ENCODE measurements around the gene TMEM213. TPM values are rescaled to one million over a fixed set of nuclear protein-coding genes. Genes with fewer than 3 reads are reported as not detected.

Gene TMEM213
- total and polyA plus RNA-seq, 2 of the 8 experiments (the other 6 are each of a cell fraction or from before 2014, with no cell fraction given), result 0.21 to 0.67 TPM

- TF ChIP-seq CHD7 (IDR thresholded peaks at IDR 0.05; ENCODE audit: insufficient replicate concordance, low read length), result no peak
- no peak for TF ChIP-seq PHF8 (conservative IDR thresholded peaks at IDR 0.05; ENCODE audit: low read depth, low read length)
- no peak for TF ChIP-seq BRCA1 (IDR thresholded peaks at IDR 0.05; ENCODE audit: low read depth, low read length)
- TF ChIP-seq ASH2L (IDR thresholded peaks at IDR 0.05; ENCODE audit: low read length), result no peak
- TF ChIP-seq E2F6 (IDR thresholded peaks at IDR 0.05), result no peak
- no peak for TF ChIP-seq HDAC2 (IDR thresholded peaks at IDR 0.05; ENCODE audit: borderline replicate concordance in 1 of 2, low read depth in 2 of 2, low read length in 2 of 2)
- no peak for TF ChIP-seq GTF2F1 (IDR thresholded peaks at IDR 0.05; ENCODE audit: borderline replicate concordance, low read depth, low read length)
- TF ChIP-seq CTBP2 (IDR thresholded peaks at IDR 0.05; ENCODE audit: borderline replicate concordance, insufficient read depth, insufficient read length, low read length), result no peak
- no peak for TF ChIP-seq MAX (IDR thresholded peaks at IDR 0.05)
- no peak for TF ChIP-seq ZNF274 (IDR thresholded peaks at IDR 0.05; ENCODE audit: borderline replicate concordance, extremely low read depth, low read length)
Measured at GRCh38 chr7:138868711-138869110, 70.9 kb downstream of the TMEM213 start (continued).

Data from H1 (cell line).